Parathyroid adenoma (tissue), 2 donors: ENCODE measurements around the gene BTBD8.

Experiments used
- H2AFZ ChIP-seq: fragments of 300-600 bp; sonication (generic); one replicate; pipeline ENCODE4 v1.7.0; 2017; ENCODE audit warnings: antibody characterized with exemption, mild to moderate bottlenecking
- H3K27ac ChIP-seq: fragments of 300-600 bp; sonication (generic); one replicate; pipeline ENCODE4 v1.7.0; 2017
- H3K27me3 ChIP-seq: fragments of 300-600 bp; sonication (generic); one replicate; pipeline ENCODE4 v1.7.0; 2017; ENCODE audit warnings: low read length; ENCODE audit not compliant: control insufficient read depth, insufficient read depth
- H3K36me3 ChIP-seq: fragments of 300-600 bp; sonication (generic); one replicate; pipeline ENCODE4 v1.7.0; 2017; ENCODE audit warnings: low read length; ENCODE audit not compliant: control insufficient read depth, insufficient read depth
- H3K4me1 ChIP-seq: fragments of 300-600 bp; sonication (generic); one replicate; pipeline ENCODE4 v1.7.0; 2017; ENCODE audit warnings: control low read depth
- H3K4me2 ChIP-seq: fragments of 300-600 bp; sonication (generic); one replicate; pipeline ENCODE4 v1.7.0; 2017; ENCODE audit warnings: low read length
- H3K4me3 ChIP-seq: fragments of 300-600 bp; sonication (generic); one replicate; pipeline ENCODE4 v1.7.0; 2017; ENCODE audit warnings: low read depth, low read length
- H3K79me2 ChIP-seq: fragments of 300-600 bp; sonication (generic); one replicate; pipeline ENCODE4 v1.7.0; 2017; ENCODE audit warnings: control low read depth
- H3K9ac ChIP-seq: fragments of 300-600 bp; sonication (generic); one replicate; pipeline ENCODE4 v1.7.0; 2017; ENCODE audit warnings: mild to moderate bottlenecking
- H3K9me3 ChIP-seq: fragments of 300-600 bp; sonication (generic); one replicate; pipeline ENCODE4 v1.7.0; 2017; ENCODE audit warnings: low read length; ENCODE audit not compliant: control insufficient read depth
- TF ChIP-seq, protein P1 (sequence below): fragments of 300-600 bp; sonication (generic); IDR thresholded peaks from one replicate; pipeline ENCODE4 v1.7.0; 2017; ENCODE audit warnings: antibody characterized with exemption, mild to moderate bottlenecking
- donor health status: primary hyperparathyroidism.

The BTBD8 gene

DNA sequence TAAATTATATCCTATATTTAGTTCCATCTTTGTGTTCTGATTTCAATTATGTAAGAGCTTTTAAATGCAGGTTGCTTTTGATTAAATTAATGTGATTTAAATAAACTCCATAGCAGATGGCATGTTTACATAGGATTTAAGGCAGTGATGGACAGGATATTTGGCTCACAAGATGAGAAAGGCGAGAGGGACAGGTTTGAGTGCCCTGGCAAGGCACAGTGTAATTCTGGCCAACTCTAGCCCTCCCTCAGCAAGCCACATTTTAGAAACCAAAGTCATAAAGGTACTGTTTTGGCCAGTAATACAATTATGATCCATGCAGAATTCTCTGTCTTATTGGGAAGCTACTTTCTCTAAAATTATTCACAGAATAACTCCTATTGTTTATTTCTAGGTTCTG is 87.0 kb downstream of the BTBD8 start:
- Histone ChIP-seq H3K27ac (no peak overlapping the region), H3K27me3 (no peaks in the 10 kb centered on the region), H2AFZ (no peak overlapping the region), H3K9ac (no peak overlapping the region), H3K4me1 (no peaks in the 10 kb centered on the region), H3K79me2 (no peaks in the 10 kb centered on the region), H3K36me3 (no peaks in the 10 kb centered on the region), H3K4me3 (no peak overlapping the region), H3K4me2 (no peak overlapping the region), H3K9me3 (no peaks in the 10 kb centered on the region)
- TF ChIP-seq, protein P1, sequence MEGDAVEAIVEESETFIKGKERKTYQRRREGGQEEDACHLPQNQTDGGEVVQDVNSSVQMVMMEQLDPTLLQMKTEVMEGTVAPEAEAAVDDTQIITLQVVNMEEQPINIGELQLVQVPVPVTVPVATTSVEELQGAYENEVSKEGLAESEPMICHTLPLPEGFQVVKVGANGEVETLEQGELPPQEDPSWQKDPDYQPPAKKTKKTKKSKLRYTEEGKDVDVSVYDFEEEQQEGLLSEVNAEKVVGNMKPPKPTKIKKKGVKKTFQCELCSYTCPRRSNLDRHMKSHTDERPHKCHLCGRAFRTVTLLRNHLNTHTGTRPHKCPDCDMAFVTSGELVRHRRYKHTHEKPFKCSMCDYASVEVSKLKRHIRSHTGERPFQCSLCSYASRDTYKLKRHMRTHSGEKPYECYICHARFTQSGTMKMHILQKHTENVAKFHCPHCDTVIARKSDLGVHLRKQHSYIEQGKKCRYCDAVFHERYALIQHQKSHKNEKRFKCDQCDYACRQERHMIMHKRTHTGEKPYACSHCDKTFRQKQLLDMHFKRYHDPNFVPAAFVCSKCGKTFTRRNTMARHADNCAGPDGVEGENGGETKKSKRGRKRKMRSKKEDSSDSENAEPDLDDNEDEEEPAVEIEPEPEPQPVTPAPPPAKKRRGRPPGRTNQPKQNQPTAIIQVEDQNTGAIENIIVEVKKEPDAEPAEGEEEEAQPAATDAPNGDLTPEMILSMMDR = no peak

DNA sequence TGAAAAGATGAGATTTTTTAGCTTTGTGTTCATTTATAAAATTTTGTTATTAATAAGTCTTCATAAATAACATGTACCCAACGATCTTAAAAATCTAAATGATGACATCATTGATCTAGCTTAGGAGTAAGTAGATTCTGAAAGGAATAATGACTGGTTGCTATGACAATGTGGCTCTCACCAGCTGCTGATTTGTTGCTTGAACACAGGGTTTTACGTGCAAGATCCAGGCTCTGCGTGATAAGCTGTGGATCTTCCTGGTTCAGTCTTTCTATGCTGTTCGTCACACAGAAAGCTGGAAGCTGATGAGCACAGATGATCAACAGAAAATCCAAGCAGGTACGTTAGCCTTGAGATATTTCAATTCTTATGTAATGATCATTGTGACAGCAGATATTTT is 88.5 kb downstream of the BTBD8 start:
- Histone ChIP-seq H3K4me2 (no peak overlapping the region), H2AFZ (no peak overlapping the region), H3K4me1 (no peaks in the 10 kb centered on the region), H3K9ac (no peak overlapping the region), H3K36me3 (no peaks in the 10 kb centered on the region), H3K9me3 (no peaks in the 10 kb centered on the region), H3K27me3 (no peaks in the 10 kb centered on the region), H3K4me3 (no peak overlapping the region), H3K79me2 (no peaks in the 10 kb centered on the region), H3K27ac (no peak overlapping the region)
- TF ChIP-seq, protein P1 = no peak

DNA sequence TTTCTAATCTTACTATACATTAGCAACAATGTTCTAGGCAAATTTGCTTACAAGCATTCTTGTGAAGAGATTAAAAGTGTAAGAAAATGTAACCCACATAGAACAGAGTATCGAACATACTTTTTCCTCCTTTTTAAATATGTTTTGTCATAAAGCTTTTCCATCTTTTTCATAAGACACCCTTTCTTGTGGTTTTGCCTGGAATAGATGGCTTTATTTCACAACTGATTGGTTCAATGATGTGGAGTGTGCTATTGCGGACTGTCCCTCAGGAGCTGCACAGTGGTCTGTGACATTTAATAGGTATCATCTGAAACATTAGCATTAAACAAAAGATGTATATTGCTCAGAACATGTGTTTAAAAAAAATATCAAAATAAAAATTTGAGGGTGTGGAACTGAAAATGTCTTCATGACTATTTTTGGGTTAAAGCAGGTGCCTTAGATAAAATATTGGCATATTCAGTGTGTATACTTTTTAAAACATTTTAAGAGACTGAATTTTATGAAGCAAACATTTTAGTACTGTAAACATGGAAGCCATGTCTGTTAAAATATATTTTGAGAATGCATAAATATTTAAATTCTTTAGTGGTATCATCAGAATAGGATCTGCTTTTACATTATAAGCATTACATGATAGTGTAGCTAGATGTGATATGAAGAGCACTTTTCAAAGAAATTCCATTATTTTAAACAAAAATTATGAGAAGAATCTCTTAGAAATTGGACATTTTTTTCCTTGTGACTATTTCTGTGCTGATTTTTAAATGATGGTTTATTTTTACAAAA is 89.3 kb downstream of the BTBD8 start:
- H3K27ac ChIP-seq = no peak overlapping the region
- no peak overlapping the region for H3K9ac ChIP-seq
- no peak overlapping the region for H3K4me3 ChIP-seq

DNA sequence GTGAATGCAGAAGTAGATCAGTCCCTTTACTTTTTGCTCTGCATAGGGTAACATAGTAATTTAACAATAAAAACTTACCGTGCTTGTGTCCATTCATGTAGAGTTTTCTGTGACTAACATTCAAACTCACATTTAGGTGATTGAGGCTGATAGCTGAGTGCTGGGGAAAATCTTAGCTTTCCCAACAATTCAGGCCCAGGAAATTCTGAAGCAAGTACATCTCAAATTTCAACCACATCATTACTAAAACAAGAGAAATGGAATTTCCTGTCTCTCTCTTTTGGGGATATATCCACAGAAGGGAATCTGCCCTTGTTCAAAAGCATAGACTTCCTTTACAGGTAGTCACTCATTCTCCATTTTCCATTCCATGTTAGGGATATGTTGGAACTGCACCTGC is 104.5 kb downstream of the BTBD8 start:
- Histone ChIP-seq H3K36me3 (no peaks in the 10 kb centered on the region), H3K4me3 (no peak overlapping the region), H3K79me2 (no peaks in the 10 kb centered on the region), H3K4me1 (no peaks in the 10 kb centered on the region), H3K9me3 (no peaks in the 10 kb centered on the region), H2AFZ (no peak overlapping the region), H3K27me3 (no peaks in the 10 kb centered on the region), H3K27ac (no peak overlapping the region), H3K9ac (no peak overlapping the region), H3K4me2 (no peak overlapping the region)
- TF ChIP-seq, protein P1 = no peak

More for the DNA sequence above, 89.3 kb downstream of the BTBD8 start:
- Histone ChIP-seq H3K4me2 (no peak overlapping the region), H3K9me3 (no peaks in the 10 kb centered on the region), H2AFZ (no peak overlapping the region), H3K4me1 (no peaks in the 10 kb centered on the region), H3K27me3 (no peaks in the 10 kb centered on the region), H3K79me2 (no peaks in the 10 kb centered on the region), H3K36me3 (no peaks in the 10 kb centered on the region)
- TF ChIP-seq, protein P1 = no peak

DNA sequence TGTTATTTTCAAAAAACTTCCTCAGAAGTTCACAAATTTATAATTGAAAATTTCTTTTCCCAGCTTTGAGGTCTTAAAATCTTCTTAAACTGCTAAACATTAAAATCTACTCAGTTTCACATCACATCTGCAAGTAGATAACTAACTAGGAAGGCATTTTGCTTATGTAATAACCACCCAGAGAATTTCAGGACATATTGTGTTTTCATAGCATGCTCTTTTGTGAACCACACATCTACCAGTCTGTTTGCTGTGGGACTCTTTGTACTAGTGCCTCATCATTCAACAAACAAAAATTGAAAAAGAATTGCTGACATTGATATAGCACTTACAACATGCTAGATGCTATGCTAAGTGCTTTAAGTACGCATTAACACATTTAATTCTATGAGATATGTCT is 105.9 kb downstream of the BTBD8 start:
- Histone ChIP-seq H3K36me3 (no peaks in the 10 kb centered on the region), H3K79me2 (no peaks in the 10 kb centered on the region), H2AFZ (no peak overlapping the region), H3K27ac (no peak overlapping the region), H3K4me3 (no peak overlapping the region), H3K27me3 (no peaks in the 10 kb centered on the region), H3K9ac (no peak overlapping the region), H3K4me1 (no peaks in the 10 kb centered on the region), H3K9me3 (no peaks in the 10 kb centered on the region), H3K4me2 (no peak overlapping the region)
- TF ChIP-seq, protein P1 = no peak
